SK-N-SH (cell line): ENCODE measurements around the gene RNF19B. TPM values are rescaled to one million over a fixed set of nuclear protein-coding genes. Genes with fewer than 3 reads are reported as not detected.

ENCODE experiments used
- CTCF ChIA-PET: fragments of 300-600, 350-600 bp; formaldehyde crosslinking; extraction: SDS; loops from one replicate; lab custom pipeline; 2021; lab: Yijun Ruan, JAX
- POLR2A ChIA-PET: fragments of 350-600 bp; sonication (Branson Sonifier 250); formaldehyde crosslinking; extraction: SDS; loops from one replicate; lab custom pipeline; 2020; ENCODE audit warnings: antibody characterized with exemption, inconsistent platforms; lab: Yijun Ruan, JAX
- DNase-seq: peaks from one replicate; pipeline ENCODE4 v3.0.0; 2012
- H2AFZ ChIP-seq: fragments of 200-600 bp; sonication (generic); 2 replicates; pipeline ENCODE4 v1.8.1; 2016; ENCODE audit warnings: antibody characterized with exemption, mild to moderate bottlenecking, low read depth
- H3F3A ChIP-seq: fragments of 200-600 bp; sonication (generic); replicated peaks from 2 replicates; pipeline ENCODE3; 2016; ENCODE audit warnings: antibody characterized with exemption, mild to moderate bottlenecking; ENCODE audit not compliant: insufficient read depth
- H3K27ac ChIP-seq, 2 experiments: fragments of 200-500 bp in 1 of 2; fragments of 200-600 bp in 1 of 2; sonication (Bioruptor generic) in 1 of 2; sonication (generic), shearing (Covaris generic) in 1 of 2; 2 replicates each; pipeline versions ENCODE4 v1.5.1 to v1.6.1; 2014 to 2016; ENCODE audit warnings: low read depth in 2 of 2, inconsistent platforms in 1 of 2, low read length in 1 of 2, mild to moderate bottlenecking in 1 of 2, mixed read lengths in 1 of 2
- H3K27me3 ChIP-seq: fragments of 200-600 bp; sonication (generic), shearing (Covaris generic); 2 replicates; pipeline ENCODE4 v1.6.1; 2016; ENCODE audit warnings: mixed run types; ENCODE audit not compliant: insufficient read depth
- H3K36me3 ChIP-seq, 2 experiments: fragments of 200-500 bp in 1 of 2; fragments of 200-600 bp in 1 of 2; sonication (Bioruptor generic) in 1 of 2; sonication (generic) in 1 of 2; replicated peaks in 1 of 2; 2 replicates each; pipeline versions ENCODE3 to v1.5.1; 2014 to 2016; ENCODE audit warnings: low read length in 1 of 2, mild to moderate bottlenecking in 1 of 2; ENCODE audit not compliant: insufficient read depth in 2 of 2, control insufficient read depth in 1 of 2
- H3K4me1 ChIP-seq, 2 experiments: fragments of 200-500 bp in 1 of 2; fragments of 200-600 bp in 1 of 2; sonication (Bioruptor generic) in 1 of 2; sonication (generic), shearing (Covaris generic) in 1 of 2; 2 replicates each; pipeline versions ENCODE4 v1.5.1 to v1.6.1; 2014 to 2016; ENCODE audit warnings: low read depth in 1 of 2, low read length in 1 of 2, mixed run types in 1 of 2; ENCODE audit not compliant: insufficient read depth in 2 of 2, control insufficient read depth in 1 of 2
- H3K4me2 ChIP-seq: fragments of 200-600 bp; sonication (generic), shearing (Covaris generic); 2 replicates; pipeline ENCODE4 v1.6.1; 2017; ENCODE audit warnings: mixed run types
- H3K4me3 ChIP-seq, 2 experiments: fragments of 200-500 bp in 1 of 2; fragments of 200-600 bp in 1 of 2; sonication (Bioruptor generic) in 1 of 2; sonication (generic), shearing (Covaris generic) in 1 of 2; 2 replicates each; pipeline versions ENCODE4 v1.5.1 to v1.8.1; 2014 to 2016; ENCODE audit warnings: low read depth in 2 of 2, inconsistent platforms in 1 of 2, low read length in 1 of 2, mild to moderate bottlenecking in 1 of 2, mixed read lengths in 1 of 2, moderate library complexity in 1 of 2
- H3K79me2 ChIP-seq: fragments of 200-600 bp; sonication (generic); 2 replicates; pipeline ENCODE4 v1.8.1; 2017; ENCODE audit warnings: mild to moderate bottlenecking; ENCODE audit not compliant: insufficient read depth
- H3K9ac ChIP-seq: fragments of 200-600 bp; sonication (generic); 2 replicates; pipeline ENCODE4 v1.6.1; 2017; ENCODE audit warnings: mixed run types
- H3K9me2 ChIP-seq: fragments of 200-600 bp; sonication (generic); 2 replicates; pipeline ENCODE4 v1.6.1; 2017; ENCODE audit warnings: mixed run types
- H3K9me3 ChIP-seq: fragments of 200-600 bp; sonication (generic); 2 replicates; pipeline ENCODE4 v1.6.1; 2017; ENCODE audit warnings: mixed run types, mild to moderate bottlenecking, moderate library complexity
- H4K20me1 ChIP-seq: fragments of 200-600 bp; sonication (generic); 2 replicates; pipeline ENCODE4 v1.6.1; 2017; ENCODE audit warnings: mild to moderate bottlenecking, mixed run types; ENCODE audit not compliant: insufficient read depth
- FOXM1 ChIP-seq: IDR thresholded peaks from 2 replicates; pipeline ENCODE4 v1.4.0; 2012; ENCODE audit warnings: low read depth, mild to moderate bottlenecking
- GABPA ChIP-seq: IDR thresholded peaks from 2 replicates; pipeline ENCODE4 v1.4.0; 2012; ENCODE audit warnings: low read depth, mild to moderate bottlenecking
- GATA2 ChIP-seq: sonication (generic); formaldehyde crosslinking; IDR thresholded peaks from 2 replicates; pipeline ENCODE4 v1.5.0; 2020; ENCODE audit warnings: mild to moderate bottlenecking, missing genetic modification reagents
- NFIC ChIP-seq: IDR thresholded peaks from 2 replicates; pipeline ENCODE4 v1.4.0; 2012; ENCODE audit warnings: borderline replicate concordance
- RAD21 ChIP-seq: IDR thresholded peaks from 2 replicates; pipeline ENCODE4 v1.6.1; 2012; ENCODE audit warnings: mild to moderate bottlenecking, low read length
- REST ChIP-seq: IDR thresholded peaks from 2 replicates; pipeline ENCODE4 v1.6.1; 2012; ENCODE audit warnings: mild to moderate bottlenecking, low read depth, low read length, moderate library complexity
- RFX5 ChIP-seq: IDR thresholded peaks from 2 replicates; pipeline ENCODE4 v1.6.1; 2012; ENCODE audit warnings: mild to moderate bottlenecking, improper control_type of control experiment, low read length
- TAF1 ChIP-seq: IDR thresholded peaks from 2 replicates; pipeline ENCODE4 v1.6.1; 2012; ENCODE audit warnings: low read depth, mild to moderate bottlenecking, low read length, moderate library complexity, borderline replicate concordance
- WGBS: methylation state at CpG from one replicate; pipeline ENCODE4 v1.1.6; 2017; ENCODE audit warnings: low lambda C conversion rate; 5-methylcytosine and 5-hydroxymethylcytosine counted together
- polyA plus RNA-seq, 3 experiments: library from polyadenylated mRNA; depleted of rRNA; stranded (reverse); fragments of >200 nt; gene quantifications; 2 replicates each; pipeline ENCODE4 v1.2.3, GENCODE V29; 2012
- TF ChIP-seq, protein P1 (sequence below): fragments of 200-600 bp; sonication (generic); IDR thresholded peaks from 2 replicates; pipeline ENCODE4 v1.6.1; 2017; ENCODE audit warnings: antibody characterized with exemption, mild to moderate bottlenecking, moderate library complexity
- TF ChIP-seq, protein P2 (sequence below): IDR thresholded peaks from 2 replicates; pipeline ENCODE4 v1.4.0; 2012; ENCODE audit warnings: low read depth
- TF ChIP-seq, protein P3 (sequence below): IDR thresholded peaks from 2 replicates; pipeline ENCODE4; 2012

RNF19B gene
- polyA plus RNA-seq, 1 of the 3 experiments (the other 2 are of a cell fraction) = 20.1 TPM

GRCh38 chr1:32948390-32948722, 16.3 kb downstream of the RNF19B start (continued):
- TF ChIP-seq, protein P1, sequence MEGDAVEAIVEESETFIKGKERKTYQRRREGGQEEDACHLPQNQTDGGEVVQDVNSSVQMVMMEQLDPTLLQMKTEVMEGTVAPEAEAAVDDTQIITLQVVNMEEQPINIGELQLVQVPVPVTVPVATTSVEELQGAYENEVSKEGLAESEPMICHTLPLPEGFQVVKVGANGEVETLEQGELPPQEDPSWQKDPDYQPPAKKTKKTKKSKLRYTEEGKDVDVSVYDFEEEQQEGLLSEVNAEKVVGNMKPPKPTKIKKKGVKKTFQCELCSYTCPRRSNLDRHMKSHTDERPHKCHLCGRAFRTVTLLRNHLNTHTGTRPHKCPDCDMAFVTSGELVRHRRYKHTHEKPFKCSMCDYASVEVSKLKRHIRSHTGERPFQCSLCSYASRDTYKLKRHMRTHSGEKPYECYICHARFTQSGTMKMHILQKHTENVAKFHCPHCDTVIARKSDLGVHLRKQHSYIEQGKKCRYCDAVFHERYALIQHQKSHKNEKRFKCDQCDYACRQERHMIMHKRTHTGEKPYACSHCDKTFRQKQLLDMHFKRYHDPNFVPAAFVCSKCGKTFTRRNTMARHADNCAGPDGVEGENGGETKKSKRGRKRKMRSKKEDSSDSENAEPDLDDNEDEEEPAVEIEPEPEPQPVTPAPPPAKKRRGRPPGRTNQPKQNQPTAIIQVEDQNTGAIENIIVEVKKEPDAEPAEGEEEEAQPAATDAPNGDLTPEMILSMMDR = no peak

DNA sequence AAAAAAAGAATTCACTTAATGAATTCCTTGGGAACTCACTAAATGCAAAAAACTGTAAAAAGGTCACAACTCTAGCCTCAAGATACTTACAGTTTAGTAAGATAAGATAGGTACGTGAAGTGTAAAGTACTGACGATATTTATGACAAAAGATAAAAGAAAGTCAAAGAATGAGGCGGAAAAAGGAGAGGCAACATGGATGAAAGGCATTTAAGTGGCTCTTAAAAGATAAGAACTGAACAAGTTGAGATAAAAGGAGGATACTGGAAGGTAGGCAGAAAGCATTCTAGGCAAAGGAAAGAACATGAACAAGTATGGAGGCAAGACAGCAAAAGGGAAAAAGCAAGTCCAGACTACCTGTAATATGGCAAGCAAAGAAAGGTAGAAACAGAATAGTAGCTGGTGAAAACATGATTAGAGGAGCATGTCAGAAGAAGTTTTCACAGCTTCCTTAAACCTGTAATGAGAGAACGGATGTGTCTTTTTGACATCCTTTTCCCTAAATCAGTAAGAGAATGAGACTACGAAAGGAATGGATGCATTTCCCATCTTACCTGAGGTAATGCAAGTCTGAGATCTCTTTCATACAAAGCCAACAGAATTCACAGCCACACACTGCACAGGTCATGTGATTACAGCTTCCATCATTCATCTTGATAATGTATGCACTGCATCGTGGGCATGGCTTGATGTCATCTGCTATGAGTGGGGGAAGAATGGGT, 16.8 kb downstream of the RNF19B start:
- Histone ChIP-seq H3K27ac (no peak overlapping the region), H3K9me3 (no peaks in the 10 kb centered on the region), H4K20me1 (peaks cover 9% of the 10 kb centered on the region), H3K4me1 (peaks cover 2 to 3% of the 10 kb centered on the region in 2 experiments; a peak in 2 of 4 replicates), H3K9ac (no peak overlapping the region), H3K79me2 (peaks cover 49% of the 10 kb centered on the region), H3K4me2 (no peak overlapping the region), H3K9me2 (no peaks in the 10 kb centered on the region), H3K27me3 (no peaks in the 10 kb centered on the region), H2AFZ (no peak overlapping the region), H3K36me3 (peaks cover 27 to 31% of the 10 kb centered on the region in 2 experiments), H3K4me3 (no peak overlapping the region), H3F3A (peaks cover 9% of the 10 kb centered on the region)
- CTCF ChIA-PET = interaction anchor here (1.0 to 2.6 kb wide), 3 partner anchors 13 to 59 kb away, joined by 3 to 9 read pairs (median 4); no protein-coding TSS in a partner anchor
- whole genome bisulfite sequencing = 90% methylated on average over 6 of the region's 6 CpGs
- no peak for DNase-seq
- POLR2A ChIA-PET = no interaction called here
- no peak for TF ChIP-seq GATA2 (CRISPR knock-in tag)

DNA sequence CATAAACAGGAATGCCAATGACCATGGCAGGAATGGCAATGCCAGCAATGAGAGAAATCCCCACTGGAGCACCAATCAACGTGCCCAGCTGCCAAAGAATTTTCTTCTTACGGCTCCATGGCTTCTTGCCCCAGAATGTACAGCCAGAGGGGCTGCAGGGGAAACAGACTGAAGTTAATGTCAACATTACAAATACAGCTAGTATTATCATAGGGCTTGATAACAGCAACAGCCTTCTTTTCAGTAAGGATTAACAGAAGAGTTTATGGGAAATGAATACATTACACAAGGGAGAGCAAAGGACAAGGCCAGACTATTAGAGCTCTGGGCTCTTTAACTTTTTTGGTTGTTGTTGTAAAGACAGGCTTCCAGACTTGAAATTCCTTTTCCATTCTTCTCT, 18.2 kb downstream of the RNF19B start:
- H2AFZ ChIP-seq = no peak overlapping the region
- H3F3A ChIP-seq = peaks cover 9% of the 10 kb centered on the region
- CTCF ChIA-PET = interaction anchor here (0.8 to 2.0 kb wide), 4 partner anchors 9 to 118 kb away, joined by 3 to 8 read pairs (median 4); no protein-coding TSS in a partner anchor
- no peak for DNase-seq
- no peak overlapping the region for H3K4me2 ChIP-seq
- POLR2A ChIA-PET = no interaction called here
- H3K4me1 ChIP-seq = peaks cover 2 to 3% of the 10 kb centered on the region in 2 experiments; a peak in 2 of 4 replicates
- TF ChIP-seq GABPA (no peak), REST (no peak), FOXM1 (no peak), RFX5 (no peak), TAF1 (no peak), RAD21 (no peak), NFIC (no peak)
- TF ChIP-seq, protein P2, sequence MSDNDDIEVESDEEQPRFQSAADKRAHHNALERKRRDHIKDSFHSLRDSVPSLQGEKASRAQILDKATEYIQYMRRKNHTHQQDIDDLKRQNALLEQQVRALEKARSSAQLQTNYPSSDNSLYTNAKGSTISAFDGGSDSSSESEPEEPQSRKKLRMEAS = no peak
- TF ChIP-seq, protein P3, sequence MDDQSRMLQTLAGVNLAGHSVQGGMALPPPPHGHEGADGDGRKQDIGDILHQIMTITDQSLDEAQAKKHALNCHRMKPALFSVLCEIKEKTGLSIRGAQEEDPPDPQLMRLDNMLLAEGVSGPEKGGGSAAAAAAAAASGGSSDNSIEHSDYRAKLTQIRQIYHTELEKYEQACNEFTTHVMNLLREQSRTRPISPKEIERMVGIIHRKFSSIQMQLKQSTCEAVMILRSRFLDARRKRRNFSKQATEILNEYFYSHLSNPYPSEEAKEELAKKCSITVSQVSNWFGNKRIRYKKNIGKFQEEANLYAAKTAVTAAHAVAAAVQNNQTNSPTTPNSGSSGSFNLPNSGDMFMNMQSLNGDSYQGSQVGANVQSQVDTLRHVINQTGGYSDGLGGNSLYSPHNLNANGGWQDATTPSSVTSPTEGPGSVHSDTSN = no peak
- no peaks in the 10 kb centered on the region for H3K9me3 ChIP-seq
- 96% methylated on average over 2 of the region's 2 CpGs for WGBS
- H4K20me1 ChIP-seq = peaks cover 9% of the 10 kb centered on the region
- no peak overlapping the region for H3K4me3 ChIP-seq
- H3K27ac ChIP-seq = no peak overlapping the region
- no peaks in the 10 kb centered on the region for H3K9me2 ChIP-seq
- no peaks in the 10 kb centered on the region for H3K27me3 ChIP-seq
- H3K36me3 ChIP-seq = peaks cover 32 to 38% of the 10 kb centered on the region in 2 experiments
- H3K9ac ChIP-seq = no peak overlapping the region
- peaks cover 35% of the 10 kb centered on the region for H3K79me2 ChIP-seq
